PC-9 (cell line): Measurements from ENCODE around the gene ZNF839.

Experiments
- EZH2 ChIP-seq: fragments of 200-600 bp; sonication (generic); IDR thresholded peaks from 2 replicates; pipeline ENCODE4 v1.8.0; 2017; ENCODE audit warnings: antibody characterized with exemption, low read depth
- TF ChIP-seq, protein P1 (sequence below): fragments of 200-600 bp; sonication (generic); conservative IDR thresholded peaks from 2 replicates; pipeline ENCODE4 v1.6.1; 2017; ENCODE audit warnings: mixed run types, antibody characterized with exemption, mild to moderate bottlenecking, moderate library complexity

DNA sequence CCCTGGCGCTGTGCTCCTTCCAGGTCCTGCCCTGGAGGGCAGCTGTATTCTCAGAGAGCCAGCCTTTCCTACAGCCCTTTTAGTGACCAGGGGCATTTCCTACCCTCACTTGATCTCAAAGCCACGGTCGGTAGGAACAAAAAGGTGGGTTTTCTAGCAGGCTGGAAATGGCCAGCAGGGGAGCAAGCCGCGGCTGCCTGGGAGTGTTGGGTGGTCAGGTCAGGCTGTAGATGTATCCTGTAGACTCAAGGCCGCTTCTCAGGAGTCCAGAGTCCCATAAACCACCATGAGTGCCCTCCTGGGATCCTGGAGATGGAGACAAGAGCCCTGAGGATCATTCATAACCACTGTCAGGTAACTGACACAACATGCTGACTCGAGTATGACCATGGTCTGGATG, 24.5 kb downstream of the ZNF839 start:
- TF ChIP-seq, protein P1, sequence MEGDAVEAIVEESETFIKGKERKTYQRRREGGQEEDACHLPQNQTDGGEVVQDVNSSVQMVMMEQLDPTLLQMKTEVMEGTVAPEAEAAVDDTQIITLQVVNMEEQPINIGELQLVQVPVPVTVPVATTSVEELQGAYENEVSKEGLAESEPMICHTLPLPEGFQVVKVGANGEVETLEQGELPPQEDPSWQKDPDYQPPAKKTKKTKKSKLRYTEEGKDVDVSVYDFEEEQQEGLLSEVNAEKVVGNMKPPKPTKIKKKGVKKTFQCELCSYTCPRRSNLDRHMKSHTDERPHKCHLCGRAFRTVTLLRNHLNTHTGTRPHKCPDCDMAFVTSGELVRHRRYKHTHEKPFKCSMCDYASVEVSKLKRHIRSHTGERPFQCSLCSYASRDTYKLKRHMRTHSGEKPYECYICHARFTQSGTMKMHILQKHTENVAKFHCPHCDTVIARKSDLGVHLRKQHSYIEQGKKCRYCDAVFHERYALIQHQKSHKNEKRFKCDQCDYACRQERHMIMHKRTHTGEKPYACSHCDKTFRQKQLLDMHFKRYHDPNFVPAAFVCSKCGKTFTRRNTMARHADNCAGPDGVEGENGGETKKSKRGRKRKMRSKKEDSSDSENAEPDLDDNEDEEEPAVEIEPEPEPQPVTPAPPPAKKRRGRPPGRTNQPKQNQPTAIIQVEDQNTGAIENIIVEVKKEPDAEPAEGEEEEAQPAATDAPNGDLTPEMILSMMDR, result no peak
- no peak for TF ChIP-seq EZH2
